HS-5 (cell line): Measurements from ENCODE around the gene WFDC12.
A peak's percentile ranks its signal among the peaks of the same experiment; 100 is the strongest.

ENCODE experiments used
- DNase-seq: peaks from one replicate; pipeline ENCODE4 v3.0.0-alpha.2; 2012; ENCODE audit warnings: low read depth

Gene WFDC12

GRCh38 chr20:45090481-45090880 lies 33.8 kb downstream of the WFDC12 start:
- no peak for DNase-seq

GRCh38 chr20:45088247-45088646 lies 36.0 kb downstream of the WFDC12 start:
- DNase-seq = peak; percentile 99

GRCh38 chr20:45087814-45088213 lies 36.5 kb downstream of the WFDC12 start:
- DNase-seq = no peak

GRCh38 chr20:45087097-45087790 lies 37.0 kb downstream of the WFDC12 start:
- DNase-seq = no peak

GRCh38 chr20:45085867-45086266 lies 38.4 kb downstream of the WFDC12 start:
- no peak for DNase-seq

GRCh38 chr20:45085289-45085688 lies 39.0 kb downstream of the WFDC12 start:
- no peak for DNase-seq

- DNase-seq = no peak
Observed at GRCh38 chr20:45083127-45083526, 41.1 kb downstream of the WFDC12 start.

GRCh38 chr20:45082468-45082867 lies 41.8 kb downstream of the WFDC12 start:
- no peak for DNase-seq

GRCh38 chr20:45080867-45081624 lies 43.2 kb downstream of the WFDC12 start:
- no peak for DNase-seq

- no peak for DNase-seq
Observed at GRCh38 chr20:45077559-45077958, 46.7 kb downstream of the WFDC12 start.
